Heart left ventricle (tissue), 13 donors: ENCODE results near the gene AAR2.

Experiments used
- CTCF ChIP-seq, 12 donors: fragments of 200-600 bp; sonication (generic) in 4 of 12; IDR thresholded peaks; one replicate each; pipeline versions ENCODE4 v1.5.0 to v1.8.0; 2018 to 2022; ENCODE audit warnings: antibody characterized with exemption in 12 of 12, mild to moderate bottlenecking in 5 of 12
- POLR2A ChIP-seq, 2 donors: fragments of 450-650 bp; IDR thresholded peaks; one replicate each; pipeline ENCODE4 v1.6.1; 2017; ENCODE audit warnings: antibody characterized with exemption in 2 of 2, mild to moderate bottlenecking in 2 of 2, moderate library complexity in 2 of 2
- donor health status: ischemic (EF 13 %, LVEDD 7.1; RV severe dilation, severe dysfunction).
- donor health status: DM: no; HTN: yes; CAD: no.
- donor health status: DM: no; HTN: no; CAD: no.
- donor health status: ischemic (EF 25% LVEDD 6.9; RV normal size, moderate dysfunction).
- donor health status: ischemic (EF 25% LVEDD 5.7; RV mildly dilated, moderate dysfunction).
- donor health status: ischemic (EF 35%, LVEDD 5.7; RV mildly dilated, moderate dysfunction).
- donor health status: nonischemic (EF 11% LVEDD 7.7; RV severe dilation, severe dysfunction).
- donor health status: DM: yes; HTN: yes; CAD: no.
- donor health status: PGD.
- donor health status: ischemic (EF 29% LVEDD 5.4; RV normal size, mild dysfunction).
- donor health status: nonischemic (EF 23%, LVEDD 6.1; RV moderate dilation, normal function).

GRCh38 chr20:36203861-36204260 is 32.4 kb upstream of the AAR2 start:
- TF ChIP-seq CTCF (IDR thresholded peaks at IDR 0.05) (no peak), POLR2A (IDR thresholded peaks at IDR 0.05) (no peak)
